Measurements from ENCODE around the gene ASTN1. TPM values are rescaled to one million over a fixed set of nuclear protein-coding genes. Genes with fewer than 3 reads are reported as not detected.

ASTN1 gene
- total RNA-seq, 2 donors from 2014 or later = 1.3 TPM

DNA sequence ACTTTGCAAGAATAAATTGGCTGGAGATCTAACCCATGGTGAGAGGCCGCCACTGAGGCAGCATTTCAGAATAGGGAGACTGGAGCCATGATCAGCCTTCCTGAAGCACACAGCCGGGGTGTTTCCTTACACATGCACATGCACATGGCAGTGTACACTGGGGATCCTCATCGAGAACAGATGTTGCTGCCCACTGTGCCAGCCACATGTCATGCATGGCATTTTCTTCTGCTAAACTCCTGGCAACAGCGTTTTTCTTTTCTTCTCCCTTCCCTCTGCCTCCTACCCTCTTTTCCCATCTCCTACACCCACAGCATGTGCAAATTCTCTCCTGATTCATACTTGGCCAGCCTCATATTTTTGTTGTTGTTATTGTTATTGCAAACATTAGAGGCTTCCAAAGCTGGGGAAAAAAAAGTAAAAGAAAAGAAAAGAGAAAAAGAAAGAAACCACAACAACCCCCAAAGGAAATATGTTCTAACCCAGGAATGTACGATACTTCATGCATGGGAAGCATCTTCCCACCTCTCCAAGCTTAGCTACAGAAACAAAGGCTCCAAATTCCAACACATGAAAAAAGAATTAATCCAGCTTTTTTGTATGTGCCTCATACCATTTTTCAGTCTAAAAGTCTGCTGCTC, 344.0 kb downstream of the ASTN1 start:
- H3K36me3 ChIP-seq = no peaks in the 10 kb centered on the region
- TF ChIP-seq, protein P1, sequence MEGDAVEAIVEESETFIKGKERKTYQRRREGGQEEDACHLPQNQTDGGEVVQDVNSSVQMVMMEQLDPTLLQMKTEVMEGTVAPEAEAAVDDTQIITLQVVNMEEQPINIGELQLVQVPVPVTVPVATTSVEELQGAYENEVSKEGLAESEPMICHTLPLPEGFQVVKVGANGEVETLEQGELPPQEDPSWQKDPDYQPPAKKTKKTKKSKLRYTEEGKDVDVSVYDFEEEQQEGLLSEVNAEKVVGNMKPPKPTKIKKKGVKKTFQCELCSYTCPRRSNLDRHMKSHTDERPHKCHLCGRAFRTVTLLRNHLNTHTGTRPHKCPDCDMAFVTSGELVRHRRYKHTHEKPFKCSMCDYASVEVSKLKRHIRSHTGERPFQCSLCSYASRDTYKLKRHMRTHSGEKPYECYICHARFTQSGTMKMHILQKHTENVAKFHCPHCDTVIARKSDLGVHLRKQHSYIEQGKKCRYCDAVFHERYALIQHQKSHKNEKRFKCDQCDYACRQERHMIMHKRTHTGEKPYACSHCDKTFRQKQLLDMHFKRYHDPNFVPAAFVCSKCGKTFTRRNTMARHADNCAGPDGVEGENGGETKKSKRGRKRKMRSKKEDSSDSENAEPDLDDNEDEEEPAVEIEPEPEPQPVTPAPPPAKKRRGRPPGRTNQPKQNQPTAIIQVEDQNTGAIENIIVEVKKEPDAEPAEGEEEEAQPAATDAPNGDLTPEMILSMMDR (IDR thresholded peaks at IDR 0.05) = no peak
- DNase-seq (ENCODE audit: low spot score) = no peak
- no peaks in the 10 kb centered on the region for H3K4me1 ChIP-seq
- no peaks in the 10 kb centered on the region for H3K27me3 ChIP-seq
- H3K27ac ChIP-seq = no peak overlapping the region
- no peak overlapping the region for H3K4me3 ChIP-seq
- no peaks in the 10 kb centered on the region for H3K9me3 ChIP-seq

DNA sequence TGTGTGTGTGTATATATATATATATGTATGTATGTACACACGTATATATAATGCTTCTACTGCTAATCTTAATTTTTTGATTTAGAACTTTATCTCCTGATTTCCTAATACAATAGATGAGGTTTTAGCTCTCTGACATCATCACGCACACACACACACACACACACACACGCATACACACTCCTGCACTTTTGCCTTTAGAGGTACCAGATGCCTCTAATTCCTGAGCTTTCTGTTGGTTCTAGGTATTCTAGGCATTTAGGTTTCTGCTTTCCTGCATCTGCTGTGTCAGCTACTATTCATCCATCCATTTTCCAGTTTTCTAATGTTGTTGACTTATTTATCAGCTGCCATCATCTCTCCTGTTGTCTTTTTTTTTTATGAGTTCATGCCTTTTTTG, 348.3 kb downstream of the ASTN1 start:
- TF ChIP-seq, protein P1 (IDR thresholded peaks at IDR 0.05) = no peak

DNA sequence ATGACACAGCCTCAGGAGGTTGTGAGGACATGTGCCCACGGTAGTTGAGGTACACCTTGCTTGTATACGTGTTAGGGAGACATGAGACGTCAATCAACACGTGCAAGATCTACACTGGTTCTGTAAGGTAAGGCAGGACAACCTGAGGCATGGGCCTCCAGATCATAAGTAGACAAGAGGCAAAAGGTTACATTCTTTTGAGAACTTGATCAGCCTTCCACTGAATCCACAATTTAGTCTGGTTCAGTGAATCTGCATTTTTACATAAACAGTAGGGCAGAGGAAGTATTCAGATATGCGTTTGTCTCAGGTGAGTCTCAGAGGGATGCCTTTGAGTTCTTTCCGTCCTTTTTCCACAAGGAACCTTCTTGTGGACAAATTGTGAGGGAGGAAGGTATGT, 348.9 kb downstream of the ASTN1 start:
- TF ChIP-seq, protein P1 (IDR thresholded peaks at IDR 0.05) = no peak
- no peak overlapping the region for H3K27ac ChIP-seq
- DNase-seq (ENCODE audit: low spot score) = no peak
- H3K36me3 ChIP-seq = no peaks in the 10 kb centered on the region
- no peak overlapping the region for H3K4me3 ChIP-seq
- H3K9me3 ChIP-seq = no peaks in the 10 kb centered on the region
- no peaks in the 10 kb centered on the region for H3K4me1 ChIP-seq
- no peaks in the 10 kb centered on the region for H3K27me3 ChIP-seq

More for the DNA sequence above, 348.3 kb downstream of the ASTN1 start:
- no peaks in the 10 kb centered on the region for H3K36me3 ChIP-seq
- no peak overlapping the region for H3K4me3 ChIP-seq
- H3K9me3 ChIP-seq = no peaks in the 10 kb centered on the region
- H3K27me3 ChIP-seq = no peaks in the 10 kb centered on the region
- DNase-seq (ENCODE audit: low spot score) = no peak
- no peak overlapping the region for H3K27ac ChIP-seq
- H3K4me1 ChIP-seq = no peaks in the 10 kb centered on the region

DNA sequence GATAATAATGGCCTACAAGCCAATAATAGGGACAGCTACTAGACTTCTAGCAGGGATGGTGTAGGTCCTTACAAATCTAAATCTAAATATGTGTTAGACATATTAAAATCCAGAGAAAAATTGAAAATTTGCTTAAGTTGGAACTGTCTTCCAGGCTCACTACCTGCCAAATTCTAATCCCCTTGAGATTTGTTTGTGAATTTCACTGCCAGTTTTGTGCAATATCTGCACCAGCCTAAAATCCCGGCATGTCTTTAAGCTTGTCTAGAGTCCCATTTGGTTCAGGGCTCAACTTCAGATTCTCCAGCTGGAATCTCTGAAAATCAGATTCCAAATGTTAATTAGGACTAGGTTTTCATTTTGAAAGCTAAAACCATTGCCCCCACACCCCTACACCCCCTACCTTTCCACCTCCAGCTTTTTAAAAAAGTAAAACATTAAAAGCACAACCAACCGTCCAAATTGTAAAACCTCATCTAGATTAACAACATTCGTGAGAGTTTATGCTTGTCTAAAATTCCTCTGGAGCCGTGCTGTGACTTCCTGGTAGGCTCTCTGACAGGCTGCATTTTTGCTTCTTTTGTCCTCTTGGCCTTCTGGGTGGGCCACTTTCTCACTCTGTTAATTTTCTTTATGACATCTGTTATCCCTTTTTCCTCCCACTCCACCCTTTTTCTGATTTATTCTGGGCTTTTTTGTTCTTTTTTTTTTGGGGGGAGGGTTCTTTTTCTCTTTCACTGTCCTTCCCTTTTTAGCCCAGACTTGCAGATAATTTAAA, 352.8 kb downstream of the ASTN1 start:
- Histone ChIP-seq H3K36me3 (no peaks in the 10 kb centered on the region), H3K9me3 (no peaks in the 10 kb centered on the region), H3K27me3 (no peaks in the 10 kb centered on the region)

DNA sequence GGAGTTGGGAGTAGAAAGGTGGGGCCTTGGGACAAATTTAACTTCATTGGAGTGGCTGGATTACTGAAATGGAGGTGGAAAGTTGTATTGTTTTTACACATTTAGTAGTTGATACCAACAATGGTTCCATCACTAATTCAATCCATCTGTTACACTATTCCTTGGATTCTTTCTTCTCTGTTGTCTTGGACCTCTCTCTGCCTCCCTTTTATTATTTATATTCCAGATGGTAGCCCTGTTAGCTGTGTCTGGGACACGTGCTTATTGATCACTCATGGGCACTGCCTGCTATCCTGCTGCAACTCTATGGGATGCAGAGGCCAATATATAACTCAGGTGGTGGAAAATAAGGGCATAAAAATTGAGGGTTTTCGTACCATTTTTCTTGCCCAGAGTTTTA, 355.2 kb downstream of the ASTN1 start:
- DNase-seq (ENCODE audit: low spot score) = no peak
- TF ChIP-seq, protein P1 (IDR thresholded peaks at IDR 0.05) = no peak
- no peaks in the 10 kb centered on the region for H3K36me3 ChIP-seq
- H3K27ac ChIP-seq = no peak overlapping the region
- no peaks in the 10 kb centered on the region for H3K27me3 ChIP-seq
- H3K9me3 ChIP-seq = no peaks in the 10 kb centered on the region
- no peaks in the 10 kb centered on the region for H3K4me1 ChIP-seq
- no peak overlapping the region for H3K4me3 ChIP-seq

More for the DNA sequence above, 352.8 kb downstream of the ASTN1 start:
- Histone ChIP-seq H3K4me3 (no peak overlapping the region), H3K4me1 (no peaks in the 10 kb centered on the region), H3K27ac (no peak overlapping the region)
- TF ChIP-seq, protein P1 (IDR thresholded peaks at IDR 0.05) = no peak
- no peak for DNase-seq (ENCODE audit: low spot score)

MicroRNA genes within 50 kb of the gene (microRNA counts, 767-probe panel; counts per million panel counts)
- 0 to 31.0 counts per million in 2 donors for microRNA hsa-miR-488-3p

Small RNA genes lying within 50 kb of the gene (microRNA-seq; reads per million reads assigned to microRNA genes)
- 1.4 reads per million in 2 donors for gene MIR488 (ENCODE audit: borderline number of aligned reads in 2 of 2, borderline replicate concordance in 1 of 2)

Other genes starting within 250 kb of the ASTN1 start
- gene BRINP2, start 6.2 kb upstream of the ASTN1 start, total RNA-seq = 1 to 10 TPM in 1 of 2 donors, under 1 TPM in 1; 0.96 to 1.1 TPM

Data from right atrium auricular region (tissue), 2 donors.